A673 (cell line): ENCODE measurements around the gene USP15.

Experiments used
- CTCF ChIP-seq: fragments of 300-800, 200-600 bp; sonication (generic); conservative IDR thresholded peaks from 2 replicates; pipeline ENCODE4 v1.5.1; 2017; ENCODE audit warnings: low read depth, mild to moderate bottlenecking, antibody characterized with exemption, low read length, moderate library complexity, mixed read lengths
- EZH2 ChIP-seq: fragments of 200-600 bp; sonication (generic); IDR thresholded peaks from 2 replicates; pipeline ENCODE4 v1.6.1; 2017; ENCODE audit warnings: borderline replicate concordance, low read depth, mild to moderate bottlenecking, mixed read lengths, antibody characterized with exemption, low read length; ENCODE audit not compliant: poor library complexity, severe bottlenecking

GRCh38 chr12:62278022-62278421 lies 17.8 kb downstream of the USP15 start:
- TF ChIP-seq CTCF (no peak), EZH2 (no peak)
